ENCODE data around the gene RBSN.

The RBSN gene

DNA sequence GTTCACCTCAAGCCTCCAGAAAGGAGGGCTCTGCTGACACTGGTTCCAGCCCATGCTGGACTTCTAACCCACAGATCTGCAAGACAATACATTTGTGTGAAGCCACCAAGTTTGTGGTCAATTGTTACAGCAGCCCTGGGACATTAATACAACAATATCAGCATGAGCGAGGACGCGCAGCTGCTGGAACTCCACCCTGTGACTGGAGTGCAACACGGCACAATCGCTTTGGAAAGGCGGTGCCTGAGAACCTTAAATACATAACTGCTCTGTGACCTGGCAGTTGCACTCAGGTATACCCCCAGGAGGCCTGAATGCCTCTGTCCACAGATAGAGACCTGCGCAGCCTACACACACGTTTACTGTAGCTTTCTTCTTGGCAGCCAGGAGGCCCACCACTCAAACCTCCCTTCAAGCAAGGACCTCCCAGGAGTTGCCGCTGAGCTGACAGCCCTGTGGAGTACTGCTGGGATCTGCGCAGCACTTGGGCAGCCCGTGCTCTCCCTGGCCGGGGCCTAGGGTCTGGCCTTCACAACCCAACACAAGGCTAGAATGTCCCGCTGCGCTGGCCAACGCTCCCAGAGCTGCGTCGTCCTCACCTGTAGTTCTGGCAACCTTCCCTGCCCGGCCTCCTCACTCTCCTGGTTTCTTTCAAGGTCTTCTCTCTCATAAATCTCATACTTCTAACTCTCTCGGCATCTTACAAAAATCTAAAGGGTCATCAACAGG, 42.1 kb downstream of the RBSN start:
- DNase-seq: no peak

DNA sequence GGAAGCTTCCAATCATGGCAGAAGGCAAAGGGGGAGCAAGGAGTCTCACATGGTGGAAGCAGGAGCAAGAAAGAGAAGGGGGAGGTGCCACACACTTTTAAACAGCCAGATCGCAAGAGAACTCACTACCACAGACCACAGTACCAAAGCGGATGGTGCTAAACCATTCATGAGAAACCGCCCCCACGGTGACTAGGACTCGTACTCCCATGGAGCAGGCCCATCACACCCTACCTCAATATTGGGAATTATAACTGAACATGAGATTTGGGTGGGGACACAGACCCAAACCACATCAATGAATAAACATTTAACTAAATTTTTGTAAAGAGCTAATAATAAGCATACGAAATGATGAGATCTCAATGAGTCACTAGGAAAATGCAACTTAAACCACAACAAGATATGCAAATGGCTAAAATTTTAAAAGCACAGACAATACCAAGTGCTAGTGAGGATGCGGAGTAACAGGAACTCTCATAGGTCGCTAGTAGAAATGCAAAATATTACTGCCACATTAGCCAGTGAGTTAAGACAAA, 43.9 kb downstream of the RBSN start:
- DNase-seq: no peak

DNA sequence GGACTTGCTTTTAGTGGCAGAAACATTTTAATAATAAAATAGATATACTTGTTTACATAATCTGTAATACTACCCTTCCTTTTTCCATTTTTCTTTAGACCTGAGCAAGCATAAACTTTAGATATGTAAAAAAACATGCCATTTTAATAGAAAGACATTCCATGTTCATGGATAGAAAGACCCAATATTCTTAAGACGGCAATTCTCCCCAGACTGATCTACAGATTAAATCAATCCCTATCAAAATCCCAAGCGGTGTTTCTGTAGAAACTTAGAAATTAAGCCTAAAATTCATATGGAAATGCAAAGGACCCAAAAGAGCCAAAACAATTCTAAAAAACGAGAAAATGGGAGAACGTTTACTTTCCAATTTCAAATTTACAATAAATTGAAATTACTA, 45.4 kb downstream of the RBSN start:
- DNase-seq: no peak

DNA sequence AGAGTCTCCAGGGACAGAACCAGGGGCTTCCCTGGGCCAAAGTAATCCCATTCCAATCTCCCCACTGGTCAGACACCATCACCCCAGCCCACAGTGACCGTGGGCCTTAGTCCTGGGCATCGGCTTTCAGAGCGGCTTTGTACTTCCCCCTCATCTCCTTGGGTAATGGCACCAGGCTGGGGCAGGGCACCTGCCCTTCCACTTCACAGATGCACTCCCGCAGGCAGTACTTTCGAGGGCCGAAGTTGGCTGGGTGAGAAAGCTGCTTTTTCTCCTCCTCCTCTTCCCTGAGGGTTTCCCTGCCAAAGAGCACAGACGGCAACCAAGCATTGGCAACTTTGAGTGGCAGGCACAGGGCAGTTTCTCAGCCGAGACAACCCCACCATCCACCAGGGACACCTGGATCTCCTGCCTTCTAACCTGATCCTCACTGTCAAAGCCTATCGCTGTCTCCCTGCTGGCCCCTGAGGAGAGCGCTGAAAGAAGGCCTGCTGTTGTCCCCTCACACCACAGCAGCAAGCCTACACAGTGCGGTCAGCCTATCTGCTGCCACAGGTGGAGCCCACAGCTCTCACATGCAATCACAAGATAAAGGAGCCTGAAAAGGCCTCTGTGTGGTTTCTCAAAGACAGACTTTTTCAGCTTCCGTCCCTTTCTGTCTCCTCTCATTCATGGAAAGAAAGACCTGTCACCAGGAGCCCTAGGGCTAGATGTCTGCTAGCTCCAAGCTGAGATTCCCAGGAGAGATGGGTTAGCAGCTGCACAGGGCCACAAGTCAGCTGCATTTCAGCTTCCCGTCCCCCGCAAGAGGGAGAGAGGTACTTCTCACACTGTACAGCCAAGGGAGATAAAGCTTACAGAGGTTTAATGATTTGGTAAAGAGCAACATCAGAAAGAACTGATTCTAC, 46.4 kb downstream of the RBSN start:
- DNase-seq: no peak

DNA sequence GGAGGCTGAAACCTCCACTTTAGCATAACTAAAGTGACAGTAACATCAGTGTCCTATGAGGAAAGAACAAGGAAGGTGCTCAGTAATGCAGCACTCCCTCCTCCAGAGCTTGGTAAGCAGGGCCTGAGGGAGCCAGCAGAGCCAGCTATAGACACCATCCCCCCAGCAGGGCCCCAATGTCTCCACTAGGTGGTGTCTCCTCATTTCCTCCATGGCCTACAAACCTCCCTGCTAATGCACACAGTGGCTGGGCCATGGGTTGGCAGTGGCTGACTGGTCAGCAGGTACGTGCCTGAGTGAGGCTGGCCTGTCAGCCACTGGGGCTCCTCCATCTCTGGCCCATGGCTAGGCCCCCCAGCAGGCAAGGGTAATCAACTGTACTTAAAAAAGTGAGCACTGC, 47.4 kb downstream of the RBSN start:
- DNase-seq: peak; percentile 51 to 68

DNA sequence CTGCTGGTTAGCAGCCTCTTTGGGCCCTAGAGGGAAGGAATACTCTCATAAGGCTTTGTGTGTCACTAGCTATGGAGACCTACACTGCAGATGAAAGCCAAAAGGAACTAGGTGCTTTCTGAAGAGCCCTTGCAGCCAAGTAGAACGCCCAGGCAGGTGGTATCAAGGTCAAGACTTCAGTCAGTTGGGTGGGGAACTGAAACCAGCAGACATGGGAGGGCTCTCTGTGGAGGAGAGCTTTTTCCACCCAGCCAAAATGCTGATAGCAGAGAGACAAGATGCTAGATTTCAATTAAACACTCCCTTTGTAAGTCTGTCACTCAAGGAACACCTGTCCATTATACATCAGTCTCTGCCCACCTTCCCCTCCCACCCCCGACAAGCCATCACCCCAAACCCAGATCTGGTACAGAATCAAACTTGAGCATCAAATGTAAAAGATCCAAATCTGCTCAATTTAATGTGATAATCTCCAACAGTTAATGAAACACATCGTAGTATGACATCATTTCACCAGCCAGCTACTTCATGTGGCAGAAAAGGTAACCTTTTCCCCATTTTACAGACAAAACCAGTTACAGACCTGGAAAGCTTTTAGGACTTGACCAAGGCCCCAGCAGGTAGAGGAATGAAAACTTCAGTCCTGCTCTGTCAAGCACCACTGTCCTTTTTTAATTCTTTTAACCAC, 48.4 kb downstream of the RBSN start:
- DNase-seq: no peak

DNA sequence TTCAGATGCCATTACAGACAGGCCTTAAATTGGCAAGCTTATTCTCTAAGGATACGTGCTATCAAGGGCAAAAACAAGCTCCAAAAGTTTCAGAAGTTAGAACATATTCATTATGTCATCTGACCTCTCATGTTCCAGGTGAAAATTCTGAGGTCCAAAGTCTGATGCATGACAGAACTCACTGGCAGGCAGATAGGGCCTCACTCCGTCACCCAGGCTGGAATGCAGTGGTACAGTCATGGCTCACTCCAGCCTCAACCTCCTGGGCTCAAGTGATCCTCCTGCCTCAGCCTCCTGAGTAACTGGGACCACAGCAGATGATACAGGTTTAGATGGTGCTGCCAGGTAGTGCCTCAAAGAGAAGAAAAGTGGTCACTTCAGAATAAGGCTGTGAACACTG, 49.4 kb downstream of the RBSN start:
- DNase-seq: no peak

DNA sequence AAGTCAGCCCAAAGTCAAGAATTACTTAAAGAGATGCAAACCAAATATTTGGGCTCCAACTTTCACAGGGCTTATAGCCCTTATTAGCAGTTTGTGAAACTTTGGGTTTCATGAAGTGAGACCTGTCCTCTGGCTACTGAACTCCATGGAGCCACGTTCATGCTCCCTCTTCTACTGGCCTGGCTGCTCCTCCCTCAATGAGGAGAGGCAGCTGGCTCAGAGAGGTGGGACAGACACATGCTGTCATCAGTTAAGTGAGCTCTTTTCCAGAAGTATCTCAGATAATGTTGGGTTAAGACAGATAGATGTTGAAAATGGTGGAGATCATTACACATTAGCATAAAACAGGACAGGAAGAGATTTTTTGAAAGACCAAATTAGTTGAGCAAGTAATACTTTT, 53.3 kb downstream of the RBSN start:
- no peak for DNase-seq

DNA sequence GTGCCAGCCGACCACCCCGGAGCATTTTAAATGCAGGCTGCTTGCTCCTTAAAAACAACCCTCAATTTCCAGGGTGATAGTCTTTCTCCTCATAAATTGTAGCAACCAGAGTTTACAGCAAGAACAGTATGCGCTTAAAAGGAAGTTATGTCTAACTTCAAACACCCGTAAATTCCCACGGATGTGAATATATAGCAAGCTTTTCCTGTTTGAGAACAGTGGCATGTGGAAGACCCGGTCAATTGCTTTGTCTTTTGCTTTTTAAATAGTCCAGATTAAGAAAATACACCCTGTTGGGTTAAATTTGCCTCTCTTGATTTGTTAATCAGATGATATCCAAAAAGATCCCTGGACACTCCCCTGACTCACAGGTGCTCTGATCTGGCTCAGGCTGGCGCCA, 54.6 kb downstream of the RBSN start:
- no peak for DNase-seq

DNA sequence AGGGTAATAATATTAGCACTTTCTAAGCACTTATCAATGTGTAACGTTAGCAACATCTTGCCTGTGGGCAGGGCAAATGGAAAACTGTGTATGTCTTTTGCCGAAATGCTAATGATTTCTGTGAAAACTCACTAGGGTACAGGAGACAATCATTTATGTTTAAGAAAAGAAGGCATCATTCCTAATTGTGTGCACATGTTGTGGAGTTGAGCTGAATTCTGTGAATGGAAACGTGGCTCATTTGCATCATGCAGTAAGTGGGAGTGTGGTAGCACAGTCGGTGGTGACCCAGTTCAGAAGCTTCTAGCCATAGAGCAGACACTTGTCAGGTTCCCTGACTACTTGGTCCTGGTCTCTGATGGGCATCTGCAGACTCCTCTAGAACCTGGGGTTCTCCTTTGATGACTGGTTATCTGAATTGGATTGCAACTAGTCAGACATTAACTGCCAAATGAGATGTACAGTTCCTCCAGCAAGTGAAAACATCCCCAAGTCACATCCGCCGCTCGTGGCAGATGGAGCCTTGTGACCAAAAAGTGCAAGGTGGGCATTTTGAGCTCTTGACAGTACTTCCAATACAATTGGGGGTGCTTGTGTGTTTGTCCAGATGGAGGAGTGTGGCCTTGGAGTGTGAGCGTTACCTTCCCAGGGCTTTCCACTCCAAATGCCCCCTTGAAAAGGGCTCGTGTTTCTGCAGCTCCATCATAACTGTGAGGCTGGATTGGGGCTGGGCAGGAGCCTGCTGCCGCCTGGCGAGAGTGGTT, 55.4 kb downstream of the RBSN start:
- DNase-seq: no peak

DNA sequence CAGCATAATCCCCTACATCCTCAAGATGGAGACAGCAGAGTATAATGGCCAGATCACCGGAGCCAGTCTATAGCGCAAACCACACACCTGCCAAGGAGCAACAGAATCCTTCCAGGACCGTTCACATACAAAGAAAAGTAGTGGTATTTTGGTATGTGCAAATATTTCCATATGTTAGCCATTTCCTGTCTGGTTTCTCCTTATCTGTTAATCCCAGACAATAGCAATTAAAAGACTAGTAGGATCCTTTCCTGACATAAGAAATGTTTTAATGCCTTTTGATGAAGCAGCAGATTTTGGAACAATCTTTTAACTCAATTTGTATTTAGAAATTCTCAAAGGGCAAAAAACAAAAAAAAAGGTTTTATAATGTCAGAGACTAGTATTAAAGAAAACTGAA, 56.0 kb downstream of the RBSN start:
- no peak for DNase-seq

DNA sequence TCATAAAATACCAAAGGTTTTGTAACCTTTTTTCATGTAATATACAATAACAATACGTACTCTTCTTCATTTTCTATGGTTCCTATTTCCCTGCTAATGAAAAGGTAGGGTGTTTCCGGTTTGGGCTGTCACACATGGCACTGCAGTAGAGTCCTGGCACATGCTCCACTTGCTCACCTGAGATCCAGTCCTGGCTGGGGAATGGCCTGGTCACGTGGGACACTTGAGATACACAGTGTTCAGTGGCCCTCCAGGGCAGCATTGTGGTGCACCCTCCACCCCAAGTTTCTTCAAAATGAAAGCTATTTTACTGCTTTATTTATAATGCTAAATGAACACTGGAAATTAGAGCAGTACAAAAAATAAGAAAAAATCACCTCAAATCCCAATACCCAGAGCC, 57.0 kb downstream of the RBSN start:
- no peak for DNase-seq

DNA sequence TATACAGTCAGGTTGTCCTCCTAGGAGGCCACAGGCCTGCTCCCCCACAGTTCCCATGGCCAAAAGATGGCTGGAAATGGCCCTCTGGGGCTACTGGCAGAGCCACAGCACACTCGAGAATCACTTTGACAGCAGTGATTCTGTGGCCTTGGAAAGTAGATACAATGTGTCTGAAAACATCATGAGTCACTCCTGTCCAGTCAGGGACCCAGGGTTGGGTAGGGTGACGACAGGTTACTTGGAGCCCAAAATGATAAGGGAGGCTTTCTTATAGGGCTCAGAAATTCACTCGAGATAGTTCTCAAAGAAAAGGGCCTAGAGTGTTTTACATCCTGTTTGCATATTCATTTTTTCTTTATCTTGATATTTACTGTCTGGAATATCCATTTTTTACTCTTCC, 58.1 kb downstream of the RBSN start:
- DNase-seq: no peak

DNA sequence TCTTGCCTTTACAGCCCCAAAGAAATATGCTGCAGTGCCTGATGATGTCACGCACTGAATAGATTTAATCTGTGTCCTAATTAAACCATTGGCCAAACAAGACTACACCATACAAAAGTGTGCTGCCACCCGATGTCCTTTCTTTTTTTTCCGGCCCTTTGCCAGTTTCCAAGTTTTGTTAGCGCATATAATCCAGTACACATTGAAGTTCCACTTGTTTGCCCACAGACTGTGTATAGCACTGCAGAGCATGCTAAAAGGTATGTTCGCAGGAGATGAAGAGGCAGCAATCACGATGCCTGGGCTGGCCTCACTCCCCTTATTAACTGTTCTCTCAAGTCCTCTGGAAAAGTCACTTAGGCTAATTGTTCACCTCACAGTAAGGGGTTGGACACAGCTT, 60.6 kb downstream of the RBSN start:
- no peak for DNase-seq

DNA sequence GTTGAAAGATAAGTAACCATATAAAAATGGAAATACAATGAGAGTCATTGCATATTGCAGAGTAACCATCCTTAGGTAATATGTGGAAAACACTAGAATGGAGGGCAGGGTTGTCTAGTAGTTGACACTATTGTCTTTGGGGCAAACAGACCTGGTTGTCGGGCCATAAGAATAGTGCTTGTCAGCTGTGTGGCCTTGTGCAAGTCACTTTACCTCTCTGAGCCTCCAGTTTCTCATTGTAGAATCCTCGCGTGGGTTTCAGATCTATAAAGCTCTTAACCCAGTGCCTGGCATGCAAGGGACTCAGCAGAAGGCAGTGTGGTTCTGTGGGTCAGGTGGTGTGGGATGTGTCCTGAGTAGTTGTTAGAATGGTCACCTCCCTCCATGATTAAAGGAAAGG, 65.8 kb downstream of the RBSN start:
- DNase-seq: no peak

DNA sequence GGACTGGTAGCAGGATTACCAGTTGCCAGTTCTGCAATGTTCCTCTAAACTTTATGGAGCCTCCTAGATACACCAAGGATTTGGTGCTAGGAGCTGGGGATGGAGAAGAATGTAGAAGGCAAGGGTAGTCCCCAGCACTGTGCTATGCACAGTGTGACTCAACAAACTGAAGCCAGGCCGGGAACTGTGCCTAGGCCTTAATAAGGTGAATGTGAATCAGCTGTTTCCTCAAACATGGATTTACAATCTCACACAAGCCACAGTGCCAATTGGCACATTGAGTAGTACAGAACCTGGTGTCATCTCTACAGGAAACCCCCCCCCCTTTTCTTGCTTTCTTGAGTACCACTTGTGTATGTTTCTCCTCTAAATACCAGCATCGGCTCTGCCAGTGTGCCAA, 66.3 kb downstream of the RBSN start:
- no peak for DNase-seq

DNA sequence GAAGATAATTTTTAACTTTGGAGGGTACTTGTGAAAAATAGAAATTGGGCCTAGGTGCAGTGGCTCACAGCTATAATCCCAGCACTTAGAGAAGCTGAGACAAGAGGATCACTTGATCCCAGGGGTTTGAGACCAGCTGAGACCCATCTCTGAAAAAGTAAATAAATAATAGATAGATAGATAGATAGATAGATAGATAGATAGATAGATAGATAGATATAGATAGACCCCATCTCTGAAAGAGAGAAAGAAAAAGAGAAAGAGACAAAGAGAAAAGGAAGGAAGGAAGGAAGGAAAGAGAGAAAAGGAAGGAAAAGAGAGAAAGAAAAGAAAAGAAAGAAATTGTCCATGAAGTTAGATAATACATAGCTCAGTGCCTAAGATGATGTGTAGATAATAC, 69.3 kb downstream of the RBSN start:
- no peak for DNase-seq

DNA sequence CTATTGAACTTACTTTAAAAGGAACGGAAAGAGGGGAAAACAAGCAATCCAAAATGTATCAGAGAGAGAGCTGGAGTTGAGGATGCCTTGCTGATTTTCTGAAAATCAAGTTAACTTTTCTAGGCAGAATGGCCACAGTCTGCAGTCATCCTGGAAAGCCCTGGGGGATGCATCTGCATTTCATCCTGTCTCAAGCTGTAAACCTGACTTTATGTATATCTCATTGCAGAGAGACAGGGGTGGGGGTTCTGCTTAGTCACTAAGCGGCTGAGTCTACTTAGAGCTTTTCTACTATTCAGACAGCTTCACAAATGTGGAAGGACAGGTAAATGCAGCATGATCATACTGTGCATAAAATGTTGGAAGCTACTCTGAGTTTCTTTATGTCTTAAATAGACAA, 75.2 kb downstream of the RBSN start:
- no peak for DNase-seq

DNA sequence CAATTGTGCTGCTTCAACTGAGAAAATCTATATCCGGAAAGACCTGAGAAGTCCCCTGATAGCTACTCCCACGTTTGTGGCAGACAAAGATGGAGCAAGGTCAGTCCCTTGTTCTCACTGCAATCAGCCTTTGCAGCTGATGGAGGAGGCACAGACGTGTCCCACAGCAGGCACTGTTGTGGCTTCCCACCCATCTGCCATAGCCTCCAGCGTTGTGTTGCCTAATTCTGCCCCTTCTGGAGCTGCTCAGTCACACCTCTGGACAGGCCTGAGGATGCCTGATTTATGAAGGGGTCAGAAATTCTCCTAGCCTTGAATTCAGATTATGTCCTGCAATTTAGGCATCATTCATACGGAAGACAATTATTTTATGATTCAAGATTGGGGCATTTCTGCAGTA, 75.7 kb downstream of the RBSN start:
- no peak for DNase-seq

Measured in Kasumi-1 (cell line).